ENCODE results near the gene AASS. TPM values are rescaled to one million over a fixed set of nuclear protein-coding genes. Genes with fewer than 3 reads are reported as not detected.

AASS gene
- total RNA-seq, 2 donors from 2014 or later: 60.5 to 99.7 TPM

GRCh38 chr7:122132341-122132740 lies 11.7 kb downstream of the AASS start:
- WGBS, 2 experiments (ENCODE audit: insufficient coverage in 1 of 2, insufficient read length in 1 of 2): 71% methylated on average over 1 of the region's 2 CpGs; no CpG with 5 or more reads in 1 of the 2 experiments
- H3K27me3 ChIP-seq (ENCODE audit: control insufficient read depth, insufficient read depth, low read length, poor library complexity, severe bottlenecking): no peaks in the 10 kb centered on the region
- no peak overlapping the region for H3K27ac Mint-ChIP-seq
- no peaks in the 10 kb centered on the region for H3K9me3 ChIP-seq (ENCODE audit: control insufficient read depth, low read length)
- H3K4me1 ChIP-seq (ENCODE audit: control insufficient read depth, insufficient read depth, low read length): no peaks in the 10 kb centered on the region
- no peaks in the 10 kb centered on the region for H3K27me3 Mint-ChIP-seq (ENCODE audit: insufficient read depth)
- H3K9me3 Mint-ChIP-seq: no peaks in the 10 kb centered on the region
- peaks cover 13% of the 10 kb centered on the region for H3K36me3 ChIP-seq (ENCODE audit: control insufficient read depth, insufficient read depth, low read length)
- H3K27ac ChIP-seq (ENCODE audit: low read depth, low read length): no peak overlapping the region
- H3K4me3 Mint-ChIP-seq: no peak overlapping the region
- TF ChIP-seq CTCF (conservative IDR thresholded peaks at IDR 0.05): no peak
- no peak for DNase-seq
- peaks cover 6% of the 10 kb centered on the region for H3K4me1 Mint-ChIP-seq
- no peak overlapping the region for H3K9ac ChIP-seq (ENCODE audit: extremely low read depth, low read length, poor library complexity, severe bottlenecking)
- peaks cover 29% of the 10 kb centered on the region for H3K36me3 Mint-ChIP-seq (ENCODE audit: low read depth)
- no peak overlapping the region for H3K4me3 ChIP-seq (ENCODE audit: low read length)

- H3K4me3 ChIP-seq (ENCODE audit: low read length): no peak overlapping the region
Measured at GRCh38 chr7:122123746-122124145, 20.3 kb downstream of the AASS start.

GRCh38 chr7:122118757-122119156 lies 25.3 kb downstream of the AASS start:
- TF ChIP-seq CTCF (conservative IDR thresholded peaks at IDR 0.05): no peak
- no peak overlapping the region for H3K27ac ChIP-seq (ENCODE audit: low read depth, low read length)
- Mint-ChIP-seq H3K9me3 (no peaks in the 10 kb centered on the region), H3K4me3 (no peak overlapping the region), H3K27ac (peak overlapping the region; percentile 12), H3K4me1 (peaks cover 3% of the 10 kb centered on the region), H3K36me3 (ENCODE audit: low read depth) (peaks cover 69% of the 10 kb centered on the region), H3K27me3 (ENCODE audit: insufficient read depth) (no peaks in the 10 kb centered on the region)
- H3K9ac ChIP-seq (ENCODE audit: extremely low read depth, low read length, poor library complexity, severe bottlenecking): no peak overlapping the region
- H3K4me3 ChIP-seq (ENCODE audit: low read length): no peak overlapping the region
- H3K9me3 ChIP-seq (ENCODE audit: control insufficient read depth, low read length): peaks cover 5% of the 10 kb centered on the region
- peaks cover 57% of the 10 kb centered on the region for H3K36me3 ChIP-seq (ENCODE audit: control insufficient read depth, insufficient read depth, low read length)
- WGBS, 2 experiments (ENCODE audit: insufficient coverage in 1 of 2, insufficient read length in 1 of 2): 83 to 100% methylated on average over 1 of the region's 1 CpG
- H3K27me3 ChIP-seq (ENCODE audit: control insufficient read depth, insufficient read depth, low read length, poor library complexity, severe bottlenecking): no peaks in the 10 kb centered on the region
- DNase-seq: no peak
- no peaks in the 10 kb centered on the region for H3K4me1 ChIP-seq (ENCODE audit: control insufficient read depth, insufficient read depth, low read length)

More at GRCh38 chr7:122123746-122124145, 20.3 kb downstream of the AASS start:
- no peaks in the 10 kb centered on the region for H3K27me3 Mint-ChIP-seq (ENCODE audit: insufficient read depth)
- H3K4me1 Mint-ChIP-seq: peaks cover 2% of the 10 kb centered on the region
- Histone ChIP-seq H3K9me3 (ENCODE audit: control insufficient read depth, low read length) (peaks cover 5% of the 10 kb centered on the region), H3K27ac (ENCODE audit: low read depth, low read length) (no peak overlapping the region), H3K27me3 (ENCODE audit: control insufficient read depth, insufficient read depth, low read length, poor library complexity, severe bottlenecking) (no peaks in the 10 kb centered on the region), H3K9ac (ENCODE audit: extremely low read depth, low read length, poor library complexity, severe bottlenecking) (no peak overlapping the region), H3K4me1 (ENCODE audit: control insufficient read depth, insufficient read depth, low read length) (no peaks in the 10 kb centered on the region), H3K36me3 (ENCODE audit: control insufficient read depth, insufficient read depth, low read length) (peaks cover 57% of the 10 kb centered on the region)
- no peak overlapping the region for H3K4me3 Mint-ChIP-seq
- no peak for DNase-seq
- TF ChIP-seq CTCF (conservative IDR thresholded peaks at IDR 0.05): no peak
- H3K9me3 Mint-ChIP-seq: no peaks in the 10 kb centered on the region
- no peak overlapping the region for H3K27ac Mint-ChIP-seq
- H3K36me3 Mint-ChIP-seq (ENCODE audit: low read depth): peaks cover 68% of the 10 kb centered on the region
